Adrenal gland (tissue), 5 donors: ENCODE data around the gene OPCML.

Experiments used
- CTCF ChIP-seq, 6 experiments: fragments of 450-650 bp in 4 of 6; fragments of 200-600 bp in 2 of 6; sonication (generic) in 1 of 6; IDR thresholded peaks; 1 replicate in 5 of 6; 2 replicates in 1 of 6; pipeline versions ENCODE4 v1.5.1 to v1.8.0; 2016 to 2021; ENCODE audit warnings: antibody characterized with exemption in 6 of 6, mild to moderate bottlenecking in 2 of 6, moderate library complexity in 1 of 6
- POLR2A ChIP-seq, 2 donors: fragments of 450-650 bp; IDR thresholded peaks; one replicate each; pipeline ENCODE4 v1.6.1; 2017; ENCODE audit warnings: antibody characterized with exemption in 2 of 2, mild to moderate bottlenecking in 2 of 2, moderate library complexity in 1 of 2
- donor health status: DM: no; HTN: no; CAD: no.

GRCh38 chr11:133337193-133337592, 195.1 kb downstream of the OPCML start:
- TF ChIP-seq CTCF (IDR thresholded peaks at IDR 0.05) (no peak), POLR2A (IDR thresholded peaks at IDR 0.05) (no peak)
